SK-N-SH (cell line): ENCODE results near the gene CPA3. TPM values are rescaled to one million over a fixed set of nuclear protein-coding genes. Genes with fewer than 3 reads are reported as not detected.

Experiments
- CTCF ChIA-PET: fragments of 300-600, 350-600 bp; formaldehyde crosslinking; extraction: SDS; loops from one replicate; lab custom pipeline; 2021; lab: Yijun Ruan, JAX
- POLR2A ChIA-PET: fragments of 350-600 bp; sonication (Branson Sonifier 250); formaldehyde crosslinking; extraction: SDS; loops from one replicate; lab custom pipeline; 2020; ENCODE audit warnings: antibody characterized with exemption, inconsistent platforms; lab: Yijun Ruan, JAX
- DNase-seq: peaks from one replicate; pipeline ENCODE4 v3.0.0; 2012
- H2AFZ ChIP-seq: fragments of 200-600 bp; sonication (generic); 2 replicates; pipeline ENCODE4 v1.8.1; 2016; ENCODE audit warnings: antibody characterized with exemption, mild to moderate bottlenecking, low read depth
- H3F3A ChIP-seq: fragments of 200-600 bp; sonication (generic); replicated peaks from 2 replicates; pipeline ENCODE3; 2016; ENCODE audit warnings: antibody characterized with exemption, mild to moderate bottlenecking; ENCODE audit not compliant: insufficient read depth
- H3K27ac ChIP-seq, 2 experiments: fragments of 200-500 bp in 1 of 2; fragments of 200-600 bp in 1 of 2; sonication (Bioruptor generic) in 1 of 2; sonication (generic), shearing (Covaris generic) in 1 of 2; 2 replicates each; pipeline versions ENCODE4 v1.5.1 to v1.6.1; 2014 to 2016; ENCODE audit warnings: low read depth in 2 of 2, inconsistent platforms in 1 of 2, low read length in 1 of 2, mild to moderate bottlenecking in 1 of 2, mixed read lengths in 1 of 2
- H3K27me3 ChIP-seq: fragments of 200-600 bp; sonication (generic), shearing (Covaris generic); 2 replicates; pipeline ENCODE4 v1.6.1; 2016; ENCODE audit warnings: mixed run types; ENCODE audit not compliant: insufficient read depth
- H3K36me3 ChIP-seq, 2 experiments: fragments of 200-500 bp in 1 of 2; fragments of 200-600 bp in 1 of 2; sonication (Bioruptor generic) in 1 of 2; sonication (generic) in 1 of 2; replicated peaks in 1 of 2; 2 replicates each; pipeline versions ENCODE3 to v1.5.1; 2014 to 2016; ENCODE audit warnings: low read length in 1 of 2, mild to moderate bottlenecking in 1 of 2; ENCODE audit not compliant: insufficient read depth in 2 of 2, control insufficient read depth in 1 of 2
- H3K4me1 ChIP-seq, 2 experiments: fragments of 200-500 bp in 1 of 2; fragments of 200-600 bp in 1 of 2; sonication (Bioruptor generic) in 1 of 2; sonication (generic), shearing (Covaris generic) in 1 of 2; 2 replicates each; pipeline versions ENCODE4 v1.5.1 to v1.6.1; 2014 to 2016; ENCODE audit warnings: low read depth in 1 of 2, low read length in 1 of 2, mixed run types in 1 of 2; ENCODE audit not compliant: insufficient read depth in 2 of 2, control insufficient read depth in 1 of 2
- H3K4me2 ChIP-seq: fragments of 200-600 bp; sonication (generic), shearing (Covaris generic); 2 replicates; pipeline ENCODE4 v1.6.1; 2017; ENCODE audit warnings: mixed run types
- H3K4me3 ChIP-seq, 2 experiments: fragments of 200-500 bp in 1 of 2; fragments of 200-600 bp in 1 of 2; sonication (Bioruptor generic) in 1 of 2; sonication (generic), shearing (Covaris generic) in 1 of 2; 2 replicates each; pipeline versions ENCODE4 v1.5.1 to v1.8.1; 2014 to 2016; ENCODE audit warnings: low read depth in 2 of 2, inconsistent platforms in 1 of 2, low read length in 1 of 2, mild to moderate bottlenecking in 1 of 2, mixed read lengths in 1 of 2, moderate library complexity in 1 of 2
- H3K79me2 ChIP-seq: fragments of 200-600 bp; sonication (generic); 2 replicates; pipeline ENCODE4 v1.8.1; 2017; ENCODE audit warnings: mild to moderate bottlenecking; ENCODE audit not compliant: insufficient read depth
- H3K9ac ChIP-seq: fragments of 200-600 bp; sonication (generic); 2 replicates; pipeline ENCODE4 v1.6.1; 2017; ENCODE audit warnings: mixed run types
- H3K9me2 ChIP-seq: fragments of 200-600 bp; sonication (generic); 2 replicates; pipeline ENCODE4 v1.6.1; 2017; ENCODE audit warnings: mixed run types
- H3K9me3 ChIP-seq: fragments of 200-600 bp; sonication (generic); 2 replicates; pipeline ENCODE4 v1.6.1; 2017; ENCODE audit warnings: mixed run types, mild to moderate bottlenecking, moderate library complexity
- H4K20me1 ChIP-seq: fragments of 200-600 bp; sonication (generic); 2 replicates; pipeline ENCODE4 v1.6.1; 2017; ENCODE audit warnings: mild to moderate bottlenecking, mixed run types; ENCODE audit not compliant: insufficient read depth
- ELF1 ChIP-seq: IDR thresholded peaks from 2 replicates; pipeline ENCODE4 v1.4.0; 2012
- EZH2phosphoT487 ChIP-seq: fragments of 200-600 bp; sonication (generic); IDR thresholded peaks from 2 replicates; pipeline ENCODE4 v1.6.1; 2017; ENCODE audit warnings: low read depth, mixed run types, mild to moderate bottlenecking, antibody characterized with exemption, moderate library complexity, borderline replicate concordance
- FOXJ3 ChIP-seq: sonication (generic); formaldehyde crosslinking; IDR thresholded peaks from 2 replicates; pipeline ENCODE4 v1.5.1; 2020; ENCODE audit warnings: mild to moderate bottlenecking, missing genetic modification reagents
- FOXM1 ChIP-seq: IDR thresholded peaks from 2 replicates; pipeline ENCODE4 v1.4.0; 2012; ENCODE audit warnings: low read depth, mild to moderate bottlenecking
- GATA2 ChIP-seq: sonication (generic); formaldehyde crosslinking; IDR thresholded peaks from 2 replicates; pipeline ENCODE4 v1.5.0; 2020; ENCODE audit warnings: mild to moderate bottlenecking, missing genetic modification reagents
- IRF3 ChIP-seq: fragments of 150-350 bp; IDR thresholded peaks from 2 replicates; pipeline ENCODE4 v1.6.1; 2016; ENCODE audit warnings: mild to moderate bottlenecking, low read depth, low read length
- MXI1 ChIP-seq: IDR thresholded peaks from 2 replicates; pipeline ENCODE4 v1.6.1; 2012; ENCODE audit warnings: mild to moderate bottlenecking, low read depth, low read length, improper control_type of control experiment
- NRF1 ChIP-seq: IDR thresholded peaks from 2 replicates; pipeline ENCODE4 v1.6.1; 2012; ENCODE audit warnings: low read depth, mild to moderate bottlenecking, low read length
- POLR2AphosphoS5 ChIP-seq: IDR thresholded peaks from 2 replicates; pipeline ENCODE4 v1.6.1; 2012; ENCODE audit warnings: low read depth, low read length
- RCOR1 ChIP-seq: fragments of 150-350 bp; IDR thresholded peaks from 2 replicates; pipeline ENCODE4 v1.6.1; 2017; ENCODE audit warnings: antibody characterized with exemption, low read length
- REST ChIP-seq: IDR thresholded peaks from 2 replicates; pipeline ENCODE4 v1.6.1; 2012; ENCODE audit warnings: mild to moderate bottlenecking, low read depth, low read length, moderate library complexity
- RFX5 ChIP-seq: IDR thresholded peaks from 2 replicates; pipeline ENCODE4 v1.6.1; 2012; ENCODE audit warnings: mild to moderate bottlenecking, improper control_type of control experiment, low read length
- TAF1 ChIP-seq: IDR thresholded peaks from 2 replicates; pipeline ENCODE4 v1.6.1; 2012; ENCODE audit warnings: low read depth, mild to moderate bottlenecking, low read length, moderate library complexity, borderline replicate concordance
- TEAD4 ChIP-seq: IDR thresholded peaks from 2 replicates; pipeline ENCODE4 v1.4.0; 2012; ENCODE audit warnings: mild to moderate bottlenecking, borderline replicate concordance; ENCODE audit not compliant: insufficient read depth
- YY1 ChIP-seq: IDR thresholded peaks from 2 replicates; pipeline ENCODE4 v1.4.0; 2012; ENCODE audit warnings: low read depth, mild to moderate bottlenecking
- ZBTB33 ChIP-seq: IDR thresholded peaks from 2 replicates; pipeline ENCODE4 v1.4.0; 2012; ENCODE audit warnings: low read depth, borderline replicate concordance
- WGBS: methylation state at CpG from one replicate; pipeline ENCODE4 v1.1.6; 2017; ENCODE audit warnings: low lambda C conversion rate; 5-methylcytosine and 5-hydroxymethylcytosine counted together
- polyA plus RNA-seq, 3 experiments: library from polyadenylated mRNA; depleted of rRNA; stranded (reverse); fragments of >200 nt; gene quantifications; 2 replicates each; pipeline ENCODE4 v1.2.3, GENCODE V29; 2012
- TF ChIP-seq, protein P1 (sequence below): fragments of 200-600 bp; sonication (generic); IDR thresholded peaks from 2 replicates; pipeline ENCODE4 v1.6.1; 2017; ENCODE audit warnings: antibody characterized with exemption, mild to moderate bottlenecking, moderate library complexity

The CPA3 gene
- polyA plus RNA-seq, 1 of the 3 experiments (the other 2 are of a cell fraction): not detected

DNA sequence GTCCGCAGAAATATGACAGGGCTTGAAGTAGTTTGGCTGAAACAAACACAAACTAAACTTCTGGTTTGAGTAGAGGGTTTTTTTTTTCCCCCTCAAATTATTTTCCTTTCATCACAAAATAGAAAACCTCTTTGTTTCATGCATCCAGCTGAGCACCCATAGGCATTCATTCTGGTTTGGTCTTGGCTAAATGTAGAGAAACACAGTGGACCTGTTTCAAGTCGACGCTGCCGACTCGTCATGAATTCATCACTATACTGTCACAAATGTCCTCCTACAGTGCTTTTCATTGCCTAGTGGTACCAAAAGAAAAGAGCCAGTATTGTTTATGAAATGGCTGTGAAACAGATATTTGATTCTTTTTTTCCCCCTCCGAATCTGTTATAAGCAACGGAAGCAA lies 73.8 kb downstream of the CPA3 start:
- DNase-seq: no peak
- Histone ChIP-seq H3K79me2 (no peaks in the 10 kb centered on the region), H4K20me1 (no peaks in the 10 kb centered on the region), H3K27ac (no peak overlapping the region), H3K4me2 (no peak overlapping the region), H3K36me3 (no peaks in the 10 kb centered on the region), H3F3A (no peaks in the 10 kb centered on the region), H3K9me3 (no peaks in the 10 kb centered on the region), H3K27me3 (no peaks in the 10 kb centered on the region), H3K9ac (no peak overlapping the region), H3K4me1 (0 out of 4 replicates have a peak, but pooled peaks cover 0 to 4% of the 10 kb centered on the region in 2 experiments), H3K9me2 (no peaks in the 10 kb centered on the region), H2AFZ (no peak overlapping the region), H3K4me3 (no peak overlapping the region)
- WGBS: 92% methylated on average over 7 of the region's 7 CpGs
- ChIA-PET POLR2A (no interaction called here), CTCF (interaction anchor here (0.7 kb wide), 1 partner anchor 77 kb away, joined by 3 read pairs; no protein-coding TSS in a partner anchor)
- TF ChIP-seq POLR2AphosphoS5 (no peak), TAF1 (no peak), IRF3 (no peak), ZBTB33 (no peak), MXI1 (no peak), RFX5 (no peak), GATA2 (CRISPR knock-in tag) (no peak), FOXJ3 (CRISPR knock-in tag) (no peak), EZH2phosphoT487 (no peak), RCOR1 (no peak), REST (no peak), NRF1 (no peak), ELF1 (no peak), TEAD4 (no peak), FOXM1 (no peak), YY1 (no peak)
- TF ChIP-seq, protein P1, sequence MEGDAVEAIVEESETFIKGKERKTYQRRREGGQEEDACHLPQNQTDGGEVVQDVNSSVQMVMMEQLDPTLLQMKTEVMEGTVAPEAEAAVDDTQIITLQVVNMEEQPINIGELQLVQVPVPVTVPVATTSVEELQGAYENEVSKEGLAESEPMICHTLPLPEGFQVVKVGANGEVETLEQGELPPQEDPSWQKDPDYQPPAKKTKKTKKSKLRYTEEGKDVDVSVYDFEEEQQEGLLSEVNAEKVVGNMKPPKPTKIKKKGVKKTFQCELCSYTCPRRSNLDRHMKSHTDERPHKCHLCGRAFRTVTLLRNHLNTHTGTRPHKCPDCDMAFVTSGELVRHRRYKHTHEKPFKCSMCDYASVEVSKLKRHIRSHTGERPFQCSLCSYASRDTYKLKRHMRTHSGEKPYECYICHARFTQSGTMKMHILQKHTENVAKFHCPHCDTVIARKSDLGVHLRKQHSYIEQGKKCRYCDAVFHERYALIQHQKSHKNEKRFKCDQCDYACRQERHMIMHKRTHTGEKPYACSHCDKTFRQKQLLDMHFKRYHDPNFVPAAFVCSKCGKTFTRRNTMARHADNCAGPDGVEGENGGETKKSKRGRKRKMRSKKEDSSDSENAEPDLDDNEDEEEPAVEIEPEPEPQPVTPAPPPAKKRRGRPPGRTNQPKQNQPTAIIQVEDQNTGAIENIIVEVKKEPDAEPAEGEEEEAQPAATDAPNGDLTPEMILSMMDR: no peak
